Vagina (tissue), 2 donors: ENCODE results near the gene ZBTB20. TPM values are rescaled to one million over a fixed set of nuclear protein-coding genes. Genes with fewer than 3 reads are reported as not detected.

ENCODE experiments used
- DNase-seq, 2 donors: peaks; one replicate each; pipeline ENCODE4 v3.0.0-alpha.2; 2017; ENCODE audit errors: extremely low spot score in 2 of 2
- H3K27ac ChIP-seq: fragments of 200-600 bp; sonication (generic); one replicate; pipeline ENCODE4 v1.5.1; 2019
- H3K27me3 ChIP-seq: fragments of 200-600 bp; sonication (generic); one replicate; pipeline ENCODE4 v1.5.1; 2019
- H3K36me3 ChIP-seq, 2 donors: fragments of 200-600 bp; sonication (generic); one replicate each; pipeline ENCODE4 v1.5.1; 2017 to 2019
- H3K4me1 ChIP-seq: fragments of 200-600 bp; sonication (generic); one replicate; pipeline ENCODE4 v1.5.1; 2019
- H3K4me3 ChIP-seq, 2 donors: fragments of 200-600 bp; sonication (generic); 1 replicate in 1 of 2; 2 replicates in 1 of 2; pipeline ENCODE4 v1.5.1; 2016 to 2019
- H3K9me3 ChIP-seq: fragments of 200-600 bp; sonication (generic); one replicate; pipeline ENCODE4 v1.5.1; 2019
- CTCF ChIP-seq, 3 experiments: fragments of 450-650 bp in 2 of 3; fragments of 200-600 bp in 1 of 3; sonication (generic) in 1 of 3; IDR thresholded peaks; one replicate each; pipeline ENCODE4 v1.5.1; 2017 to 2019; ENCODE audit warnings: antibody characterized with exemption in 3 of 3, mild to moderate bottlenecking in 2 of 3, moderate library complexity in 2 of 3
- POLR2A ChIP-seq, 2 donors: fragments of 450-650 bp; IDR thresholded peaks; one replicate each; pipeline ENCODE4 v1.6.1; 2017; ENCODE audit warnings: antibody characterized with exemption in 2 of 2, mild to moderate bottlenecking in 2 of 2, moderate library complexity in 2 of 2
- POLR2AphosphoS5 ChIP-seq, 2 donors: sonication (generic); formaldehyde crosslinking; IDR thresholded peaks; one replicate each; pipeline ENCODE4 v1.9.0; 2017; ENCODE audit warnings: antibody characterized with exemption in 2 of 2, mild to moderate bottlenecking in 2 of 2, low read depth in 1 of 2; ENCODE audit not compliant: insufficient read depth in 1 of 2
- intact Hi-C: fragments of 100-400 bp; cut with DNase I; formaldehyde crosslinking; loops from one replicate; pipeline ENCODE4 v1.15.1; 2023
- total RNA-seq: library from RNA; depleted of rRNA; stranded (reverse); fragments of >200 nt; gene quantifications from one replicate; pipeline ENCODE4 v1.2.3, GENCODE V29; 2016

ZBTB20 gene
- total RNA-seq, 1 donor from 2014 or later: 64.8 TPM

GRCh38 chr3:114377426-114377825, 769.7 kb downstream of the ZBTB20 start:
- Histone ChIP-seq H3K4me1 (peaks cover 25% of the 10 kb centered on the region), H3K4me3 (no peak overlapping the region), H3K9me3 (no peaks in the 10 kb centered on the region), H3K27ac (no peak overlapping the region), H3K36me3 (no peaks in the 10 kb centered on the region), H3K27me3 (no peaks in the 10 kb centered on the region)
- DNase-seq: no peak
- TF ChIP-seq POLR2AphosphoS5 (IDR thresholded peaks at IDR 0.05; ENCODE audit: insufficient read depth in 1 of 2, low read depth in 1 of 2) (no peak), POLR2A (IDR thresholded peaks at IDR 0.05) (no peak), CTCF (IDR thresholded peaks at IDR 0.05) (no peak)
- intact Hi-C loops: no loop called here

DNA sequence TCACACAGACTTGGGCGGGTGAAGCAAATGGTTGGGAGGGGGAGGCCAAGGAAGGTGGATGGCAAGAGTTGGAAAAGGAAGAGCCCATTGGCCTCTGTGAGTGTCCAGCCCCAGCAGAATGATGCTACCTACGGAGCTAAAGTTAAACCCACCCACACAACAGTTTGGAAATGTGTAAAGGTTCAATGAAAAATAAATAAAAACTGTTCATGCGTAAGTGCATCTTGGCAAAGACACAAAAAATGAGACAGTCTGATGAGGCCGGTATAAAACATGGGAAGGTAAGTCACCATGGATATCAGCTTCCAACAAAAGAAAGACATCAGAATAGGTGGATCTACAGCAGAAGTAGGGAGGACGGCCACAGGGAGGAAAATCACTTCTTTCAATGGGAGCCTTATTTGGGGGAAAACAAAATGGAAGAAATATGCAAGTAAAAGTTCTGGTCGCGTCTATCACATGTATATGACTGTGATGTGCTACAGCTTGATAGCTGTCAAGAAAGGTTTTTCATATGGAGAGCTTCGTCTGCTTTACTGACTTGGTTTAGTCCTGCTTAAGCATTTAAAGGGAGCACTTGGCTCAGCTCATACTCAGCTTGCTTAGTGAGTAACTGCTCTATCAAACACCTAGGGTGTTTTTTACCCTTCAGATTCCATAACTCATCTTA, 770.4 kb downstream of the ZBTB20 start:
- no peak for DNase-seq
- H3K4me1 ChIP-seq: peaks cover 25% of the 10 kb centered on the region
- H3K36me3 ChIP-seq: no peaks in the 10 kb centered on the region
- no peaks in the 10 kb centered on the region for H3K9me3 ChIP-seq
- H3K4me3 ChIP-seq: no peak overlapping the region
- peak overlapping the region; percentile 8 for H3K27ac ChIP-seq
- TF ChIP-seq POLR2A (IDR thresholded peaks at IDR 0.05) (no peak), POLR2AphosphoS5 (IDR thresholded peaks at IDR 0.05; ENCODE audit: insufficient read depth in 1 of 2, low read depth in 1 of 2) (no peak), CTCF (IDR thresholded peaks at IDR 0.05) (no peak)
- no peaks in the 10 kb centered on the region for H3K27me3 ChIP-seq
- intact Hi-C loops: no loop called here

- no peak overlapping the region for H3K27ac ChIP-seq
- peaks cover 23% of the 10 kb centered on the region for H3K4me1 ChIP-seq
- TF ChIP-seq POLR2A (IDR thresholded peaks at IDR 0.05): no peak
- TF ChIP-seq POLR2AphosphoS5 (IDR thresholded peaks at IDR 0.05; ENCODE audit: insufficient read depth in 1 of 2, low read depth in 1 of 2): no peak
- no peaks in the 10 kb centered on the region for H3K27me3 ChIP-seq
- DNase-seq: no peak
- H3K9me3 ChIP-seq: no peaks in the 10 kb centered on the region
- no peaks in the 10 kb centered on the region for H3K36me3 ChIP-seq
- H3K4me3 ChIP-seq: no peak overlapping the region
- intact Hi-C loops: no loop called here
These were observed 771.3 kb downstream of the ZBTB20 start for GRCh38 chr3:114375608-114376421.

DNA sequence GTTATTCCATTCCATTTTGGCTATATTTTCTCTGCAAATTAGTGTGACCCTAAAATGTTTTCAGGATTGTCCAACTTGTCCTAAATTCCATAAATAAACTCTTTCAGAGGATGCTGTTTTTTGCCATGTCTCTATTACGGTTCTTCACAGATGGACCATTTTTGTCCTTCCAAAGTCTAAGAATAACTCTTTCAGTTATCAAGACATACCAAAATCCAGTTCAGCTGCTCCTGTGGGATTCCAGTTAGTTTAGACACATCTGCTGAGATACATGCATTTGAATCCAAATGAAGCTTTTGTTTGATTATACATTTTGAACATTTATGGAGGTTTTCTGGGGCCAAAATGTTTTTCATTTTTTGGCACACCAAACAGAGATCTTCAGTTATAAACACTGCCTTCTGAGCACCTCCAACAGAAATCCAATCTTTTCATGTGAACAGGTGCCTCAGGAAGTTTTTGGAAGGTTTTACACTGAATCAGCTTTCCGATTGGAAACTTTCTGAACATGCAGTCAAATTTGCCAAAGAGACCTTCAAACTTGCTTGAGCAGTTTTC, 772.6 kb downstream of the ZBTB20 start:
- H3K27me3 ChIP-seq: no peaks in the 10 kb centered on the region
- TF ChIP-seq CTCF (IDR thresholded peaks at IDR 0.05) (no peak), POLR2AphosphoS5 (IDR thresholded peaks at IDR 0.05; ENCODE audit: insufficient read depth in 1 of 2, low read depth in 1 of 2) (no peak), POLR2A (IDR thresholded peaks at IDR 0.05) (no peak)
- no peak for DNase-seq
- H3K4me1 ChIP-seq: peaks cover 10% of the 10 kb centered on the region
- no peaks in the 10 kb centered on the region for H3K9me3 ChIP-seq
- no peak overlapping the region for H3K27ac ChIP-seq
- intact Hi-C loops: no loop called here
- H3K4me3 ChIP-seq: no peak overlapping the region
- no peaks in the 10 kb centered on the region for H3K36me3 ChIP-seq

DNA sequence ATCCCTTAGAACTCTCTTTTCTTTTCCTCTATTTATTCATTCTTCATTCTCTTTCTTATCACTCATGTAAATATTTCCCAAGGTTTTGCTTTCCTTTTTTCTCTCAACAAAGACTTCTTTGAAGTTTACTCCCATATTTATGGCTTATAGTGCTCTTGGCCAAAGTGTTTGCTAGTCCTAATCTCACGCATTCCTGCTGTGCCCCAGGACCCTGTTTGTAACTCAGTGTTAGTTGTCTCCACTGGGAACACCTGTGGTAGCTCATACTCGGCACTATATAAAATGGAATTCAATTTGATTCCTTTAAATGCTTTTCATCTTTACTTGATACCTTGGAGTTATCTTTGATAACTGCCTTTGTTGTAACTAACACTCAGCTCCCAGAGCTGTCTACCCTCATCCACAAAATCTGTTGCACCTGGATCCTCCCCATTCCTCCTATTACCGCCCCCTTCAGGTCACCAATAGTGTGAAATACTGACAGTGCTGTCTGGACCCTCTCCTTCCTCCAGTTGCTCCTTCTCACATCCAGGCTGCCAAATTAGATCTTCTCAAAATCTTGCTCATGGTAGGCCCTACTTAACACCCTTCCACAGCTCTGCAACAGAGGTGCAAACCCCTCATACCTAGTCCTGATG, 776.4 kb downstream of the ZBTB20 start:
- intact Hi-C loops: no loop called here
- peaks cover 7% of the 10 kb centered on the region for H3K4me1 ChIP-seq
- no peaks in the 10 kb centered on the region for H3K36me3 ChIP-seq
- DNase-seq: no peak
- H3K9me3 ChIP-seq: no peaks in the 10 kb centered on the region
- no peaks in the 10 kb centered on the region for H3K27me3 ChIP-seq
- TF ChIP-seq POLR2AphosphoS5 (IDR thresholded peaks at IDR 0.05; ENCODE audit: insufficient read depth in 1 of 2, low read depth in 1 of 2): no peak
- TF ChIP-seq POLR2A (IDR thresholded peaks at IDR 0.05): no peak
- TF ChIP-seq CTCF (IDR thresholded peaks at IDR 0.05): no peak
- H3K27ac ChIP-seq: no peak overlapping the region
- no peak overlapping the region for H3K4me3 ChIP-seq
